GM18526 (cell line): ENCODE measurements around the gene SPATA18.

ENCODE experiments used
- POLR2A ChIP-seq: IDR thresholded peaks from 3 replicates; pipeline ENCODE4 v1.6.1; 2011; ENCODE audit not compliant: insufficient read length; ENCODE audit errors: extremely low read depth

The SPATA18 gene

GRCh38 chr4:52051213-52051614, at the start of gene SPATA18:
Gene SPATA18 (plus strand): TSS chr4:52051304. CDS start chr4:52051705, 401 bp downstream.
- TF ChIP-seq POLR2A = no peak

GRCh38 chr4:52001616-52002015, 49.5 kb upstream of the SPATA18 start:
- TF ChIP-seq POLR2A = no peak

- no peak for TF ChIP-seq POLR2A
These were observed 46.7 kb upstream of the SPATA18 start for GRCh38 chr4:52004414-52004813.

GRCh38 chr4:52005604-52006273, 45.4 kb upstream of the SPATA18 start:
- no peak for TF ChIP-seq POLR2A

GRCh38 chr4:52006887-52007286, 44.2 kb upstream of the SPATA18 start:
- no peak for TF ChIP-seq POLR2A

DNA sequence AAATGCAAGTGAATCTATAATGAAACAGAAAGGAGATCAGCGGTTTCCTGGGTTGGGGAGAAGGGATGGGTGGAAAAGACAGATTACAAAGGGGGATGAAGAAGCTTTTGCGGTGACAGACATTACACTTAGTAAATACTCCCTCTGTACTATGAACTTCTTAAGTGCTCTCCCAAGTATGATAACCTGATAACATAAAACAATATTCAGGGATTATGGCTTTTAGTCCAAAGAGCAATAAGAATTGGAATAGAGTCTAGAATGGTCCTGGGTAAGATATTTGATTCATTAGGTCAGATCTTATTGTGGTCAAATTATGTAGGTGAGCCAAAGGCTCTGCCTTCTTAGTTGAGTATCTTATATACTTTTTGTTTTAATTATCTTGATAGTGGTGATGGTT, 40.1 kb upstream of the SPATA18 start:
- TF ChIP-seq POLR2A = no peak

DNA sequence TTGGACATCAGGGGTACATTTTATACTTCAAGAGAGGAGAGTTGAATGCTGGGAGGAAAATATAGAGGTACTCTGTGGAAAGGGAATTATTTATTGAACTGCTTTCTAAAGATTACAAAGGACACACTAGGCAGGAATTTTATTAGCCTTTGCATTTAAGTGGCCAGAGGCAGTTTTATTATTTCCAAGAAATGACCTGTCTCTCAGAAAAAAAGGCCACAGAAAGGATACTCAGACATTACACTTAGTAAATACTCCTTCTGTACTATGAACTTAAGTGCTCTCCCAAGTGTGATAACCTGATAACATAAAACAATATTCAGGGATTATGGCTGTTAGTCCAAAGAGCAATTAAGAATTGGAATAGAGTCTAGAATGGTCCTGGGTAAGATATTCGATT, 38.5 kb upstream of the SPATA18 start:
- no peak for TF ChIP-seq POLR2A

DNA sequence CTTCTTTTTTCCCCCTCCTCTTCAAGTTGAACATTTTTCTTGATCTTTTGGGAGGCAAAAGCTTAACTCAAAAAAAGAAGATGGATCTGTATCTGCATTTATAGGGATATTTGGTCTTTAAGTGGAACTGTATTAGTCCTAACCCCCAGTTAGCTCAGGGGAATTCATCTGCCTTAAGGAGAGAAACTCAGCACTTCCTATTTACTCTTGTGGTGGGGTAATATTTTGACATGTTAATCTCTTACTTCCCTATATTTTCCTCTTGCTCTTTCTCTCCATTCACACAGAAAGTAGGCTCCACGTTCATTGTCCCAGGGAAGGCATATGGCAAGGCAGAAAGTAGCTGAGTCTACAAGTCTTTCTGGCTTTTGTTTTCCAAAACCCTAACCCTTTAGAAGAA, 36.2 kb upstream of the SPATA18 start:
- no peak for TF ChIP-seq POLR2A

DNA sequence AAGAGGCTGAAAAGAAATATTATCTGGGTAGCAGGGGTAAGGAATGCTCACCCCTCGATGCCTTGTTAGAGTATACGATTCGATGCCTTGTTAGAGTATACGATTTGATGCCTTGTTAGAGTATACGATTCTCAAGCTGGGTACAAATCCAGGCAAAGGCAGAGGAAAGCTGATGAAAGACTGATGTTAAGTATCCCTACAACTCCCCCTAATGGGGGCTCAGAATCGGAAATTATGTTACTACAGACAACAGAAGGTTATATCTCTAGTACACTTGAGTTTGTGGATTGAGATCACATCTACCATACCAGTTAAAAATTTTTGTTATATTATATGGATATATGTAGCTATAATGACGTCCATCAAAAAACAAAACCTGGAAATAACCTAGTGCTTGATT, 35.7 kb upstream of the SPATA18 start:
- no peak for TF ChIP-seq POLR2A

DNA sequence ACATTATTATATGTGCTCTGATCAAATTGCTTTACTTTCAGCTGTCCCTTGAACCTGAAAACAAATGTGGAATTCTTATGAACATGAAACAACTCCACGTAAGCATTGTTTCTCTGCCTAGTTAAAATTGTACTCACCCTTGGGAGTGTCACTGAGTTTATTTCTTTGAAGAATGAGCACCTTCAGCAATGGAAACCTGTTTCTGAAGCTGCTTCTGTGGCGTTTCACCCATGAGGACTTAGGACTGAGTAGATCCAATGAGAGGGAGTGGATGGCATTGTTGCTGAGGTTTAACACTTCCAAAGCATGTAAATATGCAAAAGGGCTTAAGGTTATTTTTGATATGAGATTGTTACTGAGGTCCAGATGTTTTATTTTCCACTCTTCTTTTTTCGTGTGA, 34.1 kb upstream of the SPATA18 start:
- TF ChIP-seq POLR2A = no peak

DNA sequence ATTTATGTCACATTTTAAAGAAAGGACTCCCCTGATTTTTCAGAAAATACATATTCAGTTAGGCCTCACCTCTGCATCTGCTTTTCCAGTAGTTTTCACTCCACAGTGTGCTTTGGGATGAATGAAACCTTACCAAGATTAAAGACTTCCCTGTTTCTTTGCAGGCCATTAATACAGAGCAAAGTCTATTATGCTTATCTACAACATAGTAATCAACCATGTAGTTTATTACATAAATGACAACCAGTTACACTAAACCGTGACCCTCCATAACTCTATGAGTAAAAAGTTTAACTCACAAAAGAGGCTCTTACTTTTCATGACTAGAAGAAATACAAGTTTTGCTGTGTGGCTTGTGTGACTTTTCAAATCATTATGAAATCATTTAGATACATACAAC, 33.3 kb upstream of the SPATA18 start:
- no peak for TF ChIP-seq POLR2A

DNA sequence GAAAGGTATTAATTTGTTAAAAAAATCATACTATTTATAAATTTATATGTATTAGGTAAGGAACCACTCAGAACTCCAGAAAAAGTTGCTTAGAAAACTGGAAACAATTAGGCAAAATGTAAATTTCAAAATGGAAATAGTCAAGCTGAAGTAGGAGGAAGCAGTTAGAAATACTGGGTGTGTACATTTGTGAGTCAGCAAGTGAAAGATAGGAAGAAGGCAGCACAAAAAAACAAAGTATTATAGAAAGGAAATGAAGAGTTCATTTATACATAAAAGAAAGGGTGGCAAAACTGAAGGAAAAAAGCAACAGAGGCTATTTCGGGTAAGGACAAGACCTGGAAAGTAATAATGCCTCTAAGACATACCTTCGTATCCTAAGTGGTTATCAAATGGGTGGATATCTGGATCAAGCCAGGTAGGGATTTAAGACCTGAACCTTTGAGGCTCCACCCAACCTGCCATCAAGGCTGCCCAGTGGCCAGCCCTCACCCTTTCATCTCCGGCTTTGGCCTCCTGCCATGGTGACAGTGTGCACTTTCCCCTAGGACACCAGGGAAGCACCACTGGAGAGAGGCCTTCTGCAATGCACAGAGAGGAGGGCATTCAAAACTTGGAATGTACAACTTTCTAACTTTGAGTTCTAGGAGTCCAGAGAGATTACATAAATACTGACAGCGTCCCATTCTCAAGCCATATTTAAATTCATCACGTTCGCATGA, 31.0 kb upstream of the SPATA18 start, which contains the start of gene LRRC66:
TSS of gene LRRC66 (minus strand) at position 428 of the 722 bp plus-strand sequence. CDS start 2,750 bp downstream, outside the sequence.
- TF ChIP-seq POLR2A = no peak

DNA sequence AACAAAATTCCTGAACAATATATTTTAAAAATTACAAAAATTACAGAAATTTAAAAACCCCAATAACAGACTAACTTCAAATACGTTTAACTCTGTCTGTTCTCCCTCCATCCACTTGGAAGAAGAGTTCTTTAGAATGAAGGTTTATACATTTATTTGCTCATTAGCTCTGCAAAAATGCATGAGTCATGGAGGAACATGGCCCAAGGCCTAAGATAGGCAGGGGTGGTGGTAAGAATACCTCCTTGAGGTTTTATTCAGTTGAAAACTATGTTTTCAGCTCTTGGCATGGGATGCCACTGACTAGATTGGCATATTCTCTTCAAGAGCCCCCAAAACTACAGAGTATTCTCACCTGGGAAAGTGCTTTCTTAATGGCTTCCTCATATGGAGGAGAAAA, 22.1 kb upstream of the SPATA18 start:
- TF ChIP-seq POLR2A = no peak

DNA sequence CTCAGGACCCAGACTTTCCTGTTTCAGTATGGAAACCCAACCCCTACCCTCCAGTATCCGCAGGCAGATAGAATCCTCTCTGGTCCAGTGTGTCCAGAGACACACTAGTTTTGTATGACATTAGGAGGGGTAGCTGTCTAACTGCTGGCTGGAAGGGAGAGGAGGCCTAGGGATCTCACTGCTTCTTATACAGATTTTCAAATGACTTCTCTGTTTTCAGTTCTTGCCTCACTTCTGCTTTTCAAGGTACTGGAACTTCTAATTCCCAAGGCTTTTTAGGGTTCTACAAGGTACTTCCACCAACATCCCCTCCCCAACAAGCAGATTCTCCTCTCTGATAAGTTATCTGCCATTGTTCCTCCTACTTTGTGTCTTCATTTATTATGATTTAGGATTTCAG, 19.1 kb upstream of the SPATA18 start:
- no peak for TF ChIP-seq POLR2A

GRCh38 chr4:52035190-52035589, 15.9 kb upstream of the SPATA18 start:
- TF ChIP-seq POLR2A = no peak

- no peak for TF ChIP-seq POLR2A
These were observed 14.1 kb upstream of the SPATA18 start for GRCh38 chr4:52036886-52037530.

DNA sequence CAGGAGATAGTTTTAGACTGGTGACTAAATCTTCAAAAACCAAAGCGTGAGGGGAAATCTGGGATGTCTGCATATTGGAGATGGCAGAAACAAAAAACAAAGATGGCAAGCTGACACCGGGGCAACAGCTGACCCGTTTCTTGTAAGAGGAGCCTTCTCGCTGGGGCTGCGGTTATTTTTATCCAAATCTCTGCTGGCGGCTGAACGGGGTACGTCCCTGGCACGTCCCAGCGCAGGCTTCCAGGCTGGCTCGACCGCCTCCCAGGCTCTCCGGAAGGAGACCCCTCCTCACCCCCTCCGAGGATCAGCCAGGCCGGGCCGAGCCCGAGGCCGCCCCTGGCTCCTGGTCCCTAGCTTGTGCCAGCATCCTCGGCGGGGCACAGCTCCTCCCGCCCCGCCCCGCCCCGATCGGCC, 13.4 kb upstream of the SPATA18 start:
- no peak for TF ChIP-seq POLR2A
